ENCODE data around the gene ATP2A1. TPM values are rescaled to one million over a fixed set of nuclear protein-coding genes. Genes with fewer than 3 reads are reported as not detected.

Gene ATP2A1
- total RNA-seq, 1 experiment from 2014 or later = 10.3 TPM

- H2AFZ ChIP-seq (ENCODE audit: low read depth, low read length, poor library complexity, severe bottlenecking) = peak overlapping the region; percentile 56
- H3K27ac ChIP-seq (ENCODE audit: low read depth, low read length) = no peak overlapping the region
- RAD21 ChIA-PET (ENCODE audit: low non-redundant PET in 1 of 2, low total read pairs in 2 of 2, uncharacterized antibody in 2 of 2, unreplicated experiment in 2 of 2) = interaction anchor here (0.5 to 0.9 kb wide), 2 partner anchors 9 to 108 kb away, joined by 3 read pairs; no protein-coding TSS in a partner anchor
- peak; percentile 69 for DNase-seq (ENCODE audit: low read depth, low spot score)
- ATAC-seq = peak; percentile 99
- peak overlapping the region in 1 of 2 experiments; percentile 39; a peak in 3 of 4 replicates for H3K4me3 ChIP-seq (replicated peaks in 1 of 2; ENCODE audit: low read depth in 1 of 2, low read length in 2 of 2)
- no peaks in the 10 kb centered on the region for H3K27me3 ChIP-seq (ENCODE audit: insufficient read depth, low read length)
- no peak for TF ChIP-seq CTCF (IDR thresholded peaks at IDR 0.05 in 2 of 3, conservative IDR thresholded peaks at IDR 0.05 in 1 of 3; ENCODE audit: borderline replicate concordance in 1 of 3, insufficient read depth in 1 of 3, low read depth in 2 of 3, low read length in 2 of 3)
- TF ChIP-seq ELF1 (IDR thresholded peaks at IDR 0.05; ENCODE audit: borderline replicate concordance, low read depth) = no peak
- no peak for TF ChIP-seq MAX (IDR thresholded peaks at IDR 0.05)
- TF ChIP-seq SP1 (IDR thresholded peaks at IDR 0.05; ENCODE audit: low read depth) = no peak
- peak; percentile 21 for TF ChIP-seq TCF7L2 (IDR thresholded peaks at IDR 0.05; ENCODE audit: borderline replicate concordance, extremely low read depth, insufficient read depth, insufficient read length)
- H3K36me3 ChIP-seq (ENCODE audit: control insufficient read depth in 1 of 2, insufficient read depth in 2 of 2, low read length in 2 of 2) = no peaks in the 10 kb centered on the region
- intact Hi-C loops (cut with micrococcal nuclease) = no loop called here
- H3K4me1 ChIP-seq (ENCODE audit: control insufficient read depth in 1 of 2, insufficient read depth in 2 of 2, low read length in 2 of 2) = peaks cover 4 to 19% of the 10 kb centered on the region in 2 experiments; a peak in 3 of 4 replicates
- H3K9me2 ChIP-seq (ENCODE audit: insufficient read depth) = no peaks in the 10 kb centered on the region
- peak overlapping the region; percentile 66 for H3K4me2 ChIP-seq (ENCODE audit: low read length)
- BruUV-seq (replicated peaks) = no TSS peak
- CTCF ChIA-PET = interaction anchor here (1.1 kb wide), 1 partner anchor 9 kb away, joined by 10 read pairs; no protein-coding TSS in a partner anchor
- no peaks in the 10 kb centered on the region for H3K79me2 ChIP-seq (ENCODE audit: insufficient read depth, low read length)
- no peaks in the 10 kb centered on the region for H3K9me3 ChIP-seq (ENCODE audit: control insufficient read depth in 1 of 2, insufficient read depth in 1 of 2, low read depth in 1 of 2, low read length in 2 of 2)
- POLR2A ChIA-PET = interaction anchor here (0.8 to 1.1 kb wide), 2 partner anchors 9 to 14 kb away, joined by 4 read pairs; partner anchors contain the start of gene NFATC2IP
- no peaks in the 10 kb centered on the region for H4K20me1 ChIP-seq (ENCODE audit: insufficient read depth)
- no peak overlapping the region for H3K9ac ChIP-seq (ENCODE audit: low read length)
Observed at GRCh38 chr16:28935924-28936783, 57.9 kb downstream of the ATP2A1 start.

Data from HCT116 (cell line).